Hippocampal formation (tissue), 2 donors: ENCODE results near the gene CUBN.

Source experiments
- DNase-seq, 2 donors: peaks; one replicate each; lab custom pipeline; 2025; lab: John Stamatoyannopoulos, UW

CUBN gene

GRCh38 chr10:16952080-16952479, 177.5 kb downstream of the CUBN start:
- no peak for DNase-seq

GRCh38 chr10:16950656-16951601, 178.7 kb downstream of the CUBN start:
- DNase-seq = no peak

- no peak for DNase-seq
Measured at GRCh38 chr10:16949816-16950215, 179.8 kb downstream of the CUBN start.

GRCh38 chr10:16948361-16948760, 181.2 kb downstream of the CUBN start:
- DNase-seq = no peak

- DNase-seq = no peak
Measured at GRCh38 chr10:16947069-16947468, 182.5 kb downstream of the CUBN start.

GRCh38 chr10:16945593-16945992, 184.0 kb downstream of the CUBN start:
- no peak for DNase-seq

GRCh38 chr10:16944986-16945385, 184.6 kb downstream of the CUBN start:
- no peak for DNase-seq

- no peak for DNase-seq
Measured at GRCh38 chr10:16944402-16944801, 185.2 kb downstream of the CUBN start.

- DNase-seq = peak in 1 of 2 donors; percentile 16
Measured at GRCh38 chr10:16943295-16944285, 186.0 kb downstream of the CUBN start.

- DNase-seq = no peak
Measured at GRCh38 chr10:16942381-16943078, 187.1 kb downstream of the CUBN start.

GRCh38 chr10:16941870-16942269, 187.7 kb downstream of the CUBN start:
- DNase-seq = no peak

- DNase-seq = no peak
Measured at GRCh38 chr10:16941067-16941466, 188.5 kb downstream of the CUBN start.

GRCh38 chr10:16938952-16939351, 190.7 kb downstream of the CUBN start:
- no peak for DNase-seq

GRCh38 chr10:16934461-16934860, 195.2 kb downstream of the CUBN start:
- DNase-seq = no peak

GRCh38 chr10:16933783-16934182, 195.8 kb downstream of the CUBN start:
- DNase-seq = no peak

- no peak for DNase-seq
Measured at GRCh38 chr10:16931930-16932329, 197.7 kb downstream of the CUBN start.

GRCh38 chr10:16930540-16930939, 199.1 kb downstream of the CUBN start:
- no peak for DNase-seq

GRCh38 chr10:16929069-16929468, 200.5 kb downstream of the CUBN start:
- no peak for DNase-seq

- no peak for DNase-seq
Measured at GRCh38 chr10:16927546-16927945, 202.1 kb downstream of the CUBN start.

GRCh38 chr10:16923726-16924125, 205.9 kb downstream of the CUBN start:
- no peak for DNase-seq

GRCh38 chr10:16923309-16923708, 206.3 kb downstream of the CUBN start:
- DNase-seq = no peak
